ENCODE data around the gene S100A13. TPM values are rescaled to one million over a fixed set of nuclear protein-coding genes. Genes with fewer than 3 reads are reported as not detected.
"Not testable (repeated sequence)": the region's sequence is repeated elsewhere in the genome, so short reads cannot be mapped to it uniquely, and the experiment has no call there.

S100A13 gene
- total RNA-seq, 2 donors from 2014 or later, result 114 to 314 TPM

- Histone ChIP-seq H3K4me3 (no peak overlapping the region), H3K27me3 (no peaks in the 10 kb centered on the region), H3K4me1 (peaks cover 0 to 39% of the 10 kb centered on the region in 2 donors), H3K27ac (peak overlapping the region in 1 of 2 donors; percentile 30), H3K36me3 (peaks cover 47% of the 10 kb centered on the region), H3K9me3 (no peaks in the 10 kb centered on the region)
- DNase-seq (ENCODE audit: low spot score), result no peak
- TF ChIP-seq, protein P1, sequence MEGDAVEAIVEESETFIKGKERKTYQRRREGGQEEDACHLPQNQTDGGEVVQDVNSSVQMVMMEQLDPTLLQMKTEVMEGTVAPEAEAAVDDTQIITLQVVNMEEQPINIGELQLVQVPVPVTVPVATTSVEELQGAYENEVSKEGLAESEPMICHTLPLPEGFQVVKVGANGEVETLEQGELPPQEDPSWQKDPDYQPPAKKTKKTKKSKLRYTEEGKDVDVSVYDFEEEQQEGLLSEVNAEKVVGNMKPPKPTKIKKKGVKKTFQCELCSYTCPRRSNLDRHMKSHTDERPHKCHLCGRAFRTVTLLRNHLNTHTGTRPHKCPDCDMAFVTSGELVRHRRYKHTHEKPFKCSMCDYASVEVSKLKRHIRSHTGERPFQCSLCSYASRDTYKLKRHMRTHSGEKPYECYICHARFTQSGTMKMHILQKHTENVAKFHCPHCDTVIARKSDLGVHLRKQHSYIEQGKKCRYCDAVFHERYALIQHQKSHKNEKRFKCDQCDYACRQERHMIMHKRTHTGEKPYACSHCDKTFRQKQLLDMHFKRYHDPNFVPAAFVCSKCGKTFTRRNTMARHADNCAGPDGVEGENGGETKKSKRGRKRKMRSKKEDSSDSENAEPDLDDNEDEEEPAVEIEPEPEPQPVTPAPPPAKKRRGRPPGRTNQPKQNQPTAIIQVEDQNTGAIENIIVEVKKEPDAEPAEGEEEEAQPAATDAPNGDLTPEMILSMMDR (IDR thresholded peaks at IDR 0.05), result no peak
Measured at GRCh38 chr1:153646672-153647345, 19.5 kb upstream of the S100A13 start.

DNA sequence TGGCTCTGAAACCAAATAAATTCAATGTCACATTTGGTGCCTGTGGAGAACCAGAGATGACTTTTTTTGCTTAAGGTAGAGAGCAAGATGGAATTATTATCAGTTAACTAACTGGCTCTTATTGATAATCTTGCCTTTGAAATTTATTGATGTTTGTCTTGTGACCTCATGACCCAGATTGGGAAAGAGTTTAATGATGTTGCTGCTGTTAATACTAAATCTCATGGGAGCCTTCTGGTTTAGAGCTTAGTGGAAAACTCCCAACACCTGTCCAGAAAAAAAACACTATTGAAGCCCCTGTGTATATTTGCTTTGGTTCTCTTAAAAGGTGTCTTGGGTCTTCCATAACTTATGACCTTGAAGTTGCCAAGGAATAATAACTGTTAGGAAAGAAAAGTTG is 16.5 kb upstream of the S100A13 start:
- no peak for DNase-seq (ENCODE audit: low spot score)
- no peak overlapping the region for H3K4me3 ChIP-seq
- no peaks in the 10 kb centered on the region for H3K27me3 ChIP-seq
- H3K36me3 ChIP-seq, result peaks cover 77% of the 10 kb centered on the region
- TF ChIP-seq, protein P1 (IDR thresholded peaks at IDR 0.05), result no peak
- no peaks in the 10 kb centered on the region for H3K9me3 ChIP-seq
- H3K4me1 ChIP-seq, result peaks cover 0 to 55% of the 10 kb centered on the region in 2 donors
- peak overlapping the region; percentile 52 to 71 for H3K27ac ChIP-seq

DNA sequence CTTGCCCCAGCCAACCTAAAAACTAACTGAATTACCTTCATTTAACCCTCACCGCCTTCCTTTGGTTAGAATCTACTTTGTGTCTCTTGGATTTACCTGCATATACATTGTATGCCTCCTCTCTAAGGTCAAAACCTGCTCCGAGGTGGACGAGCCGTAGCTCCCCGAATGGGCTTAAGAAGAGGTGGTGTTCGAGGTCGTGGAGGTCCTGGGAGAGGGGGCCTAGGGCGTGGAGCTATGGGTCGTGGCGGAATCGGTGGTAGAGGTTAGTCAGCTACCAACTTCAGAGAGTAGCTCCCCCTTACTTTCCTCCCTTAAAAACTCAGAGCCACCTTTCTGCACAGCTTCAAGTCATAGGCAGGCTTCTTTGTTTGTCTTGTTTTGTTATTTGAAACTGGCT is 15.8 kb upstream of the S100A13 start:
- H3K36me3 ChIP-seq, result peaks cover 84% of the 10 kb centered on the region
- H3K27ac ChIP-seq, result peak overlapping the region; percentile 44 to 71
- peaks cover 0 to 55% of the 10 kb centered on the region in 2 donors for H3K4me1 ChIP-seq
- no peaks in the 10 kb centered on the region for H3K27me3 ChIP-seq
- no peak for DNase-seq (ENCODE audit: low spot score)
- no peak overlapping the region for H3K4me3 ChIP-seq
- H3K9me3 ChIP-seq, result no peaks in the 10 kb centered on the region
- TF ChIP-seq, protein P1 (IDR thresholded peaks at IDR 0.05), result no peak

DNA sequence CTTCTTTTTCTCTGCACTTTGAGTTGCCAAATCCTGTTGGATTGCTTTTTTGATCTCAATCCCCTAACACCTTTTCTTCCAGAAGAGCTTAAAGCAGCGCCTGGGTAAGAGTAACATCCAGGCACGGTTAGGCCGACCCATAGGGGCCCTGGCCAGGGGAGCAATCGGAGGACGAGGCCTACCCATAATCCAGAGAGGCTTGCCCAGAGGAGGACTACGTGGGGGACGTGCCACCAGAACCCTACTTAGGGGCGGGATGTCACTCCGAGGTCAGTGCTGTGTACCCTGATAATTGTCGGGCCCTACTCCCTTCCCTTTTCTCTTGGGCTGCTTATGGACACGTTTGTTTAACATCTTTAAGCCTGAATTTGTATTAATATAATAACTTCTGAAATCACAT is 14.9 kb upstream of the S100A13 start:
- Histone ChIP-seq H3K4me1 (peaks cover 0 to 63% of the 10 kb centered on the region in 2 donors), H3K4me3 (no peak overlapping the region), H3K27ac (peak overlapping the region; percentile 44 to 100)

DNA sequence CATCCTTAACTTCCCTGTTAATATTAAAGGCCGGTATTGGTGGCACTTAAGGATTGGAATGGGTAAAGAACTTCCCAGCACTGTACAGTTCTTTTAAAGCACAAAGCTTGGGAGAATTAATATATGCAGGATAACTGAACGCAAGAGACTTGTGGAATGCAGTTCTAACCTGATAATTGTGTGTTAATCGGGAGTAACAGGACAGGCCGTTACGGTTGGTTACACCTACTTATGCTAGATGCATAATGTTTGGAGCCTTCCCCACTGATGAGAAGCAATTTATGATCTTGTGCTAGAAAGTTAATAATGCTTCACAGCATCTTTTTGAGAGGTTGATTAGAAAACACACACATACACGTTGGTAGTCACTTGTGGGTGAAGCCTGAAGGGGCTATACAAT is 13.6 kb upstream of the S100A13 start:
- Histone ChIP-seq H3K4me3 (no peak overlapping the region), H3K4me1 (peaks cover 0 to 76% of the 10 kb centered on the region in 2 donors)

More for the DNA sequence above, 14.9 kb upstream of the S100A13 start:
- TF ChIP-seq, protein P1 (IDR thresholded peaks at IDR 0.05), result no peak
- peaks cover 92% of the 10 kb centered on the region for H3K36me3 ChIP-seq
- H3K27me3 ChIP-seq, result no peaks in the 10 kb centered on the region
- H3K9me3 ChIP-seq, result no peaks in the 10 kb centered on the region
- DNase-seq (ENCODE audit: low spot score), result no peak

GRCh38 chr1:153640213-153640612 is 12.9 kb upstream of the S100A13 start:
- not testable (repeated sequence) for DNase-seq (ENCODE audit: low spot score); H3K4me3 ChIP-seq; H3K27me3 ChIP-seq; H3K9me3 ChIP-seq
- Histone ChIP-seq H3K27ac (peak overlapping the region in 1 of 2 donors; percentile 100), H3K36me3 (peaks cover 97% of the 10 kb centered on the region), H3K4me1 (peaks cover 0 to 83% of the 10 kb centered on the region in 2 donors)

More for the DNA sequence above, 13.6 kb upstream of the S100A13 start:
- TF ChIP-seq, protein P1 (IDR thresholded peaks at IDR 0.05), result no peak
- Histone ChIP-seq H3K27ac (peak overlapping the region in 1 of 2 donors; percentile 100), H3K36me3 (peaks cover 98% of the 10 kb centered on the region), H3K27me3 (no peaks in the 10 kb centered on the region), H3K9me3 (no peaks in the 10 kb centered on the region)
- no peak for DNase-seq (ENCODE audit: low spot score)

All from right atrium auricular region (tissue), 2 donors.